Neural cell (in vitro differentiated cells): ENCODE results near the gene DYNLL1. TPM values are rescaled to one million over a fixed set of nuclear protein-coding genes. Genes with fewer than 3 reads are reported as not detected.

ENCODE experiments used
- H2AFZ ChIP-seq: fragments of 200-600, 300-800 bp; sonication (generic), shearing (Covaris generic); 2 replicates; pipeline ENCODE4 v1.6.0; 2014; ENCODE audit warnings: low read depth, mild to moderate bottlenecking, antibody characterized with exemption, low read length, moderate library complexity
- H3F3A ChIP-seq: fragments of 200-600 bp; shearing (Covaris generic); 2 replicates; pipeline ENCODE4 v1.6.1; 2016; ENCODE audit warnings: mild to moderate bottlenecking, moderate library complexity, mixed read lengths, antibody characterized with exemption, low read length; ENCODE audit not compliant: insufficient read depth, poor library complexity, severe bottlenecking
- H3K27ac ChIP-seq: fragments of 200-600, 300-800 bp; sonication (generic), shearing (Covaris generic); 2 replicates; pipeline ENCODE4 v1.5.1; 2014; ENCODE audit warnings: mild to moderate bottlenecking, low read length, moderate library complexity
- H3K27me3 ChIP-seq: fragments of 300-800, 200-600 bp; sonication (generic), shearing (Covaris generic); 2 replicates; pipeline ENCODE4 v1.6.0; 2014; ENCODE audit warnings: mild to moderate bottlenecking, low read depth, low read length, moderate library complexity; ENCODE audit not compliant: insufficient read depth
- H3K36me3 ChIP-seq: fragments of 300-800, 200-600 bp; sonication (generic), shearing (Covaris generic); 2 replicates; pipeline ENCODE4 v1.5.1; 2014; ENCODE audit warnings: mild to moderate bottlenecking, antibody characterized with exemption, low read length, moderate library complexity; ENCODE audit not compliant: insufficient read depth
- H3K4me2 ChIP-seq: fragments of 300-800, 200-600 bp; sonication (generic), shearing (Covaris generic); 2 replicates; pipeline ENCODE4 v1.6.0; 2014; ENCODE audit warnings: mild to moderate bottlenecking, low read length
- H3K4me3 ChIP-seq: fragments of 300-800, 200-600 bp; sonication (generic), shearing (Covaris generic); 2 replicates; pipeline ENCODE4 v1.5.1; 2014; ENCODE audit warnings: mild to moderate bottlenecking, low read length, moderate library complexity
- H3K79me2 ChIP-seq: fragments of 200-600 bp; shearing (Covaris generic); replicated peaks from 2 replicates; pipeline ENCODE4 v1.6.0; 2014; ENCODE audit warnings: mild to moderate bottlenecking, low read length, moderate library complexity; ENCODE audit not compliant: insufficient read depth
- H3K9ac ChIP-seq: fragments of 300-800, 200-600 bp; sonication (generic), shearing (Covaris generic); 2 replicates; pipeline ENCODE4 v1.6.1; 2016; ENCODE audit warnings: mild to moderate bottlenecking, low read length, mixed read lengths
- H3K9me2 ChIP-seq: fragments of 200-600 bp; shearing (Covaris generic); 2 replicates; pipeline ENCODE4 v1.6.1; 2016; ENCODE audit warnings: mild to moderate bottlenecking, low read length, mixed read lengths; ENCODE audit not compliant: insufficient read depth
- H3K9me3 ChIP-seq: fragments of 200-600, 300-800 bp; sonication (generic), shearing (Covaris generic); 2 replicates; pipeline ENCODE4 v1.6.1; 2016; ENCODE audit warnings: mild to moderate bottlenecking, mixed run types, low read length, moderate library complexity, mixed read lengths
- H4K20me1 ChIP-seq: fragments of 200-600 bp; shearing (Covaris generic); 2 replicates; pipeline ENCODE4 v1.6.1; 2016; ENCODE audit warnings: mild to moderate bottlenecking, mixed run types; ENCODE audit not compliant: insufficient read depth
- CTCF ChIP-seq: fragments of 450-650 bp; IDR thresholded peaks from 2 replicates; pipeline ENCODE4 v1.5.1; 2014; ENCODE audit warnings: antibody characterized with exemption, mild to moderate bottlenecking, moderate library complexity; ENCODE audit not compliant: poor library complexity, severe bottlenecking
- EP300 ChIP-seq: fragments of 450-650 bp; conservative IDR thresholded peaks from 2 replicates; pipeline ENCODE4 v1.6.1; 2014; ENCODE audit warnings: antibody characterized with exemption, mild to moderate bottlenecking, moderate library complexity; ENCODE audit not compliant: poor library complexity, severe bottlenecking
- EZH2 ChIP-seq: fragments of 200-600, 300-800 bp; shearing (Covaris generic), sonication (generic); IDR thresholded peaks from 2 replicates; pipeline ENCODE4 v1.6.1; 2014; ENCODE audit warnings: antibody characterized with exemption, low read length, borderline replicate concordance, mild to moderate bottlenecking; ENCODE audit not compliant: insufficient read depth, poor library complexity, severe bottlenecking
- MXI1 ChIP-seq: fragments of 450-650 bp; conservative IDR thresholded peaks from 2 replicates; pipeline ENCODE4 v1.6.1; 2014; ENCODE audit warnings: antibody characterized with exemption, mild to moderate bottlenecking; ENCODE audit not compliant: poor library complexity, severe bottlenecking
- POLR2AphosphoS5 ChIP-seq: IDR thresholded peaks from 2 replicates; pipeline ENCODE4 v1.6.1; 2012
- RAD21 ChIP-seq: fragments of 450-650 bp; conservative IDR thresholded peaks from 2 replicates; pipeline ENCODE4 v1.6.1; 2014; ENCODE audit warnings: antibody characterized with exemption, mild to moderate bottlenecking, moderate library complexity
- REST ChIP-seq: IDR thresholded peaks from 2 replicates; pipeline ENCODE4 v1.6.1; 2012; ENCODE audit warnings: borderline replicate concordance
- SMC3 ChIP-seq: fragments of 450-650 bp; conservative IDR thresholded peaks from 2 replicates; pipeline ENCODE4 v1.6.1; 2014; ENCODE audit warnings: antibody characterized with exemption, mild to moderate bottlenecking, moderate library complexity; ENCODE audit not compliant: poor library complexity
- TAF1 ChIP-seq: IDR thresholded peaks from 2 replicates; pipeline ENCODE4 v1.6.1; 2012; ENCODE audit warnings: low read depth
- polyA plus RNA-seq: library from polyadenylated mRNA; depleted of rRNA; stranded (reverse); fragments of >200 nt; gene quantifications from 2 replicates; pipeline ENCODE4 v1.2.3, GENCODE V29; 2014

DYNLL1 gene
- polyA plus RNA-seq, 1 donor from 2014 or later: 466 TPM

GRCh38 chr12:120500581-120500980, 4.7 kb downstream of the DYNLL1 start:
- Histone ChIP-seq H3K27me3 (no peaks in the 10 kb centered on the region), H2AFZ (no peak overlapping the region), H3K9me3 (no peaks in the 10 kb centered on the region), H3K9ac (no peak overlapping the region), H3K4me3 (no peak overlapping the region), H4K20me1 (peaks cover 4% of the 10 kb centered on the region), H3K27ac (no peak overlapping the region), H3K36me3 (peaks cover 6% of the 10 kb centered on the region), H3K9me2 (no peaks in the 10 kb centered on the region), H3K79me2 (peaks cover 23% of the 10 kb centered on the region), H3K4me2 (no peak overlapping the region), H3F3A (no peaks in the 10 kb centered on the region)
- TF ChIP-seq SMC3 (no peak), RAD21 (no peak), CTCF (no peak), POLR2AphosphoS5 (no peak), MXI1 (no peak), REST (no peak), TAF1 (no peak), EZH2 (no peak)

GRCh38 chr12:120504587-120504986, 8.7 kb downstream of the DYNLL1 start:
- Histone ChIP-seq H2AFZ (no peak overlapping the region), H3K4me3 (no peak overlapping the region), H3K9me2 (no peaks in the 10 kb centered on the region), H3K4me2 (no peak overlapping the region), H3F3A (no peaks in the 10 kb centered on the region), H4K20me1 (no peaks in the 10 kb centered on the region), H3K9ac (no peak overlapping the region), H3K79me2 (no peaks in the 10 kb centered on the region), H3K27ac (no peak overlapping the region), H3K36me3 (peaks cover 6% of the 10 kb centered on the region), H3K9me3 (no peaks in the 10 kb centered on the region), H3K27me3 (no peaks in the 10 kb centered on the region)
- TF ChIP-seq SMC3: no peak
- no peak for TF ChIP-seq REST
- TF ChIP-seq RAD21: no peak
- TF ChIP-seq TAF1: no peak
- TF ChIP-seq CTCF: no peak
- no peak for TF ChIP-seq MXI1
- TF ChIP-seq EP300: no peak
- TF ChIP-seq POLR2AphosphoS5: no peak
- TF ChIP-seq EZH2: no peak
